K562 (cell line): ENCODE results near the gene DPYSL4. TPM values are rescaled to one million over a fixed set of nuclear protein-coding genes. Genes with fewer than 3 reads are reported as not detected.

ENCODE experiments used
- CBX8 ChIP-seq: fragments of 200-600 bp; sonication (generic); IDR thresholded peaks from 2 replicates; pipeline ENCODE4 v1.6.1; 2012; ENCODE audit warnings: borderline replicate concordance, mixed run types, low read depth, mild to moderate bottlenecking, moderate library complexity, mixed read lengths, low read length, control low read depth, inconsistent platforms; ENCODE audit not compliant: poor library complexity, severe bottlenecking; ENCODE audit errors: extremely low read depth
- CCAR2 ChIP-seq: fragments of 200-400 bp; formaldehyde crosslinking; IDR thresholded peaks from 2 replicates; pipeline ENCODE4 v1.6.1; 2017; ENCODE audit warnings: mild to moderate bottlenecking, low read depth, low read length
- ELF1 ChIP-seq: fragments of 200-800 bp; sonication (Bioruptor generic); IDR thresholded peaks from 2 replicates; pipeline ENCODE4 v1.6.1; 2016; ENCODE audit warnings: missing genetic modification characterization, missing compliant biosample characterization
- ERF ChIP-seq: fragments of 450-650 bp; formaldehyde crosslinking; IDR thresholded peaks from 2 replicates; pipeline ENCODE4 v1.4.0; 2020; ENCODE audit warnings: mild to moderate bottlenecking, mixed read lengths
- FOS ChIP-seq: IDR thresholded peaks from 3 replicates; pipeline ENCODE4 v1.6.1; 2011; ENCODE audit not compliant: insufficient read length; ENCODE audit errors: extremely low read depth
- JUNB ChIP-seq: fragments of 450-650 bp; formaldehyde crosslinking; conservative IDR thresholded peaks from 2 replicates; pipeline ENCODE4 v1.4.0; 2020; ENCODE audit warnings: mild to moderate bottlenecking
- KAT8 ChIP-seq: fragments of 450-650 bp; IDR thresholded peaks from 2 replicates; pipeline ENCODE4 v1.6.1; 2016; ENCODE audit warnings: low read depth, mild to moderate bottlenecking
- L3MBTL2 ChIP-seq: fragments of 450-650 bp; IDR thresholded peaks from 2 replicates; pipeline ENCODE4 v1.6.1; 2016; ENCODE audit warnings: mild to moderate bottlenecking, moderate library complexity
- LCOR ChIP-seq: sonication (generic); formaldehyde crosslinking; IDR thresholded peaks from 2 replicates; pipeline ENCODE4 v1.8.0; 2022; ENCODE audit warnings: mild to moderate bottlenecking, missing genetic modification reagents
- MAZ ChIP-seq, 2 experiments: fragments of 450-650 bp in 1 of 2; sonication (generic) in 1 of 2; formaldehyde crosslinking; IDR thresholded peaks in 1 of 2; conservative IDR thresholded peaks in 1 of 2; 2 replicates each; pipeline versions ENCODE4 v1.4.0 to v1.5.0; 2020; ENCODE audit warnings: mild to moderate bottlenecking in 1 of 2, missing genetic modification reagents in 1 of 2
- SMC3 ChIP-seq: conservative IDR thresholded peaks from 2 replicates; pipeline ENCODE4 v1.6.1; 2011; ENCODE audit warnings: low read depth, low read length, improper control_type of control experiment; ENCODE audit not compliant: insufficient read depth
- U2AF1 ChIP-seq: fragments of 200-400 bp; formaldehyde crosslinking; optimal IDR thresholded peaks from 2 replicates; pipeline ENCODE3; 2017; ENCODE audit warnings: mild to moderate bottlenecking, low read depth, low read length, moderate library complexity
- ZNF12 ChIP-seq: sonication (generic); formaldehyde crosslinking; IDR thresholded peaks from 2 replicates; pipeline ENCODE4 v1.4.0; 2020; ENCODE audit warnings: mild to moderate bottlenecking, missing genetic modification reagents
- ZNF165 ChIP-seq: fragments of 250-450 bp; sonication (Bioruptor Pico); IDR thresholded peaks from 2 replicates; pipeline ENCODE4 v1.4.0; 2020; ENCODE audit warnings: borderline replicate concordance
- polyA plus RNA-seq, 8 experiments: library from polyadenylated mRNA; depleted of rRNA in 4 of 8; stranded (reverse) in 5 of 8; unstranded in 3 of 8; fragments of >200 nt; fragmentation: Nextera tagmentation in 2 of 8; fragmentation: Illumina TruSeq in 1 of 8; extraction: Ambion mirVana in 2 of 8; extraction: Trizol in 1 of 8; gene quantifications; 2 replicates each; pipeline versions ENCODE4 v1.2.1 to v1.2.3, GENCODE V29; 2011 to 2014; ENCODE audit warnings: inconsistent platforms in 1 of 8, missing spikeins in 1 of 8
- total RNA-seq, 7 experiments: library from RNA; depleted of rRNA in 6 of 7; stranded (reverse); fragments of >200 nt in 6 of 7; fragmentation: Illumina TruSeq in 2 of 7; extraction: Trizol in 2 of 7; gene quantifications; 2 replicates each; pipeline versions ENCODE4 v1.2.1 to v1.2.3, GENCODE V29; 2011 to 2021; ENCODE audit warnings: low replicate concordance in 1 of 7
- TF ChIP-seq, protein P1 (sequence below), 2 experiments: fragments of 450-650 bp in 1 of 2; sonication (generic) in 1 of 2; formaldehyde crosslinking in 1 of 2; IDR thresholded peaks; 2 replicates each; pipeline versions ENCODE4 v1.7.1 to v1.9.0; 2016 to 2022; ENCODE audit warnings: inconsistent platforms in 1 of 2, mild to moderate bottlenecking in 1 of 2, missing genetic modification reagents in 1 of 2
- TF ChIP-seq, protein P2 (sequence below): conservative IDR thresholded peaks from 2 replicates; pipeline ENCODE4 v1.6.1; 2011; ENCODE audit warnings: low read depth, mild to moderate bottlenecking, low read length; ENCODE audit not compliant: control insufficient read depth
- TF ChIP-seq, protein P3 (sequence below): fragments of 250-450 bp; sonication (Bioruptor Pico); IDR thresholded peaks from 2 replicates; pipeline ENCODE4 v1.8.0; 2022; ENCODE audit warnings: moderate library complexity, mild to moderate bottlenecking, inconsistent platforms

DPYSL4 gene
- total and polyA plus RNA-seq, 9 of the 15 experiments (the other 6 are each of a cell fraction or from before 2014, with no cell fraction given): 0.03 TPM; not detected in 8

DNA sequence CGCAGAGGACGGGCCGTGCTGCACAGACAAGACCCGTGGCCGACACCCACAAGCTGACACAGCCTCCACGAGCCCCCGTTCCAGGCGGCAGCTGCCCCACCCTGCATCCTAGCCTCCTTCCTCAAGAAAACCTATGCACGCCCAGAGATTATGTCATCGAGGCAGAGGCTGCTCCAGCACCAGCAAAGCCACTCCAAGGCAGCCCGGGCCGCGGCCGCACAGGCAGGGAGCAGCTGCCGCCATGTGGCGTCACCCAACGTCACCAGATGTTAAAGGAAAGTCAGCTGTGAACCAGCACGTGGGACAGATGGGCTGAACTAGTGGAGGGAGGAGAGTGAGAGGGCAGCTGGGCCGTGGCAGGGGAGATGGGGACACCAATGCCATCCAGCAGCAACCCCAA, 61.2 kb downstream of the DPYSL4 start (continued):
- TF ChIP-seq, protein P1, sequence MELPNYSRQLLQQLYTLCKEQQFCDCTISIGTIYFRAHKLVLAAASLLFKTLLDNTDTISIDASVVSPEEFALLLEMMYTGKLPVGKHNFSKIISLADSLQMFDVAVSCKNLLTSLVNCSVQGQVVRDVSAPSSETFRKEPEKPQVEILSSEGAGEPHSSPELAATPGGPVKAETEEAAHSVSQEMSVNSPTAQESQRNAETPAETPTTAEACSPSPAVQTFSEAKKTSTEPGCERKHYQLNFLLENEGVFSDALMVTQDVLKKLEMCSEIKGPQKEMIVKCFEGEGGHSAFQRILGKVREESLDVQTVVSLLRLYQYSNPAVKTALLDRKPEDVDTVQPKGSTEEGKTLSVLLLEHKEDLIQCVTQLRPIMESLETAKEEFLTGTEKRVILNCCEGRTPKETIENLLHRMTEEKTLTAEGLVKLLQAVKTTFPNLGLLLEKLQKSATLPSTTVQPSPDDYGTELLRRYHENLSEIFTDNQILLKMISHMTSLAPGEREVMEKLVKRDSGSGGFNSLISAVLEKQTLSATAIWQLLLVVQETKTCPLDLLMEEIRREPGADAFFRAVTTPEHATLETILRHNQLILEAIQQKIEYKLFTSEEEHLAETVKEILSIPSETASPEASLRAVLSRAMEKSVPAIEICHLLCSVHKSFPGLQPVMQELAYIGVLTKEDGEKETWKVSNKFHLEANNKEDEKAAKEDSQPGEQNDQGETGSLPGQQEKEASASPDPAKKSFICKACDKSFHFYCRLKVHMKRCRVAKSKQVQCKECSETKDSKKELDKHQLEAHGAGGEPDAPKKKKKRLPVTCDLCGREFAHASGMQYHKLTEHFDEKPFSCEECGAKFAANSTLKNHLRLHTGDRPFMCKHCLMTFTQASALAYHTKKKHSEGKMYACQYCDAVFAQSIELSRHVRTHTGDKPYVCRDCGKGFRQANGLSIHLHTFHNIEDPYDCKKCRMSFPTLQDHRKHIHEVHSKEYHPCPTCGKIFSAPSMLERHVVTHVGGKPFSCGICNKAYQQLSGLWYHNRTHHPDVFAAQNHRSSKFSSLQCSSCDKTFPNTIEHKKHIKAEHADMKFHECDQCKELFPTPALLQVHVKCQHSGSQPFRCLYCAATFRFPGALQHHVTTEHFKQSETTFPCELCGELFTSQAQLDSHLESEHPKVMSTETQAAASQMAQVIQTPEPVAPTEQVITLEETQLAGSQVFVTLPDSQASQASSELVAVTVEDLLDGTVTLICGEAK (IDR thresholded peaks at IDR 0.05): no peak
- TF ChIP-seq, protein P1 (CRISPR knock-in tag; IDR thresholded peaks at IDR 0.05): no peak
- TF ChIP-seq KAT8: no peak
- TF ChIP-seq L3MBTL2: no peak
- TF ChIP-seq JUNB: no peak
- TF ChIP-seq U2AF1: no peak
- no peak for TF ChIP-seq LCOR
- no peak for TF ChIP-seq MAZ (CRISPR knock-in tag; conservative IDR thresholded peaks at IDR 0.05 in 1 of 2, IDR thresholded peaks at IDR 0.05 in 1 of 2)
- TF ChIP-seq SMC3: no peak
- no peak for TF ChIP-seq ZNF165 (CRISPR knock-in tag)
- TF ChIP-seq, protein P2, sequence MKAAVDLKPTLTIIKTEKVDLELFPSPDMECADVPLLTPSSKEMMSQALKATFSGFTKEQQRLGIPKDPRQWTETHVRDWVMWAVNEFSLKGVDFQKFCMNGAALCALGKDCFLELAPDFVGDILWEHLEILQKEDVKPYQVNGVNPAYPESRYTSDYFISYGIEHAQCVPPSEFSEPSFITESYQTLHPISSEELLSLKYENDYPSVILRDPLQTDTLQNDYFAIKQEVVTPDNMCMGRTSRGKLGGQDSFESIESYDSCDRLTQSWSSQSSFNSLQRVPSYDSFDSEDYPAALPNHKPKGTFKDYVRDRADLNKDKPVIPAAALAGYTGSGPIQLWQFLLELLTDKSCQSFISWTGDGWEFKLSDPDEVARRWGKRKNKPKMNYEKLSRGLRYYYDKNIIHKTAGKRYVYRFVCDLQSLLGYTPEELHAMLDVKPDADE: no peak
- TF ChIP-seq FOS: no peak
- no peak for TF ChIP-seq CBX8
- no peak for TF ChIP-seq ZNF12 (CRISPR knock-in tag)
- TF ChIP-seq, protein P3, sequence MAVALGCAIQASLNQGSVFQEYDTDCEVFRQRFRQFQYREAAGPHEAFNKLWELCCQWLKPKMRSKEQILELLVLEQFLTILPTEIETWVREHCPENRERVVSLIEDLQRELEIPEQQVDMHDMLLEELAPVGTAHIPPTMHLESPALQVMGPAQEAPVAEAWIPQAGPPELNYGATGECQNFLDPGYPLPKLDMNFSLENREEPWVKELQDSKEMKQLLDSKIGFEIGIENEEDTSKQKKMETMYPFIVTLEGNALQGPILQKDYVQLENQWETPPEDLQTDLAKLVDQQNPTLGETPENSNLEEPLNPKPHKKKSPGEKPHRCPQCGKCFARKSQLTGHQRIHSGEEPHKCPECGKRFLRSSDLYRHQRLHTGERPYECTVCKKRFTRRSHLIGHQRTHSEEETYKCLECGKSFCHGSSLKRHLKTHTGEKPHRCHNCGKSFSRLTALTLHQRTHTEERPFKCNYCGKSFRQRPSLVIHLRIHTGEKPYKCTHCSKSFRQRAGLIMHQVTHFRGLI: no peak
- no peak for TF ChIP-seq CCAR2
- TF ChIP-seq ERF: no peak
- no peak for TF ChIP-seq ELF1 (tag)
